ENCODE measurements around the gene IL11. TPM values are rescaled to one million over a fixed set of nuclear protein-coding genes. Genes with fewer than 3 reads are reported as not detected.
"Not testable (repeated sequence)": the region's sequence is repeated elsewhere in the genome, so short reads cannot be mapped to it uniquely, and the experiment has no call there.

IL11 gene
- total RNA-seq, 1 donor from 2014 or later = 10.0 TPM

DNA sequence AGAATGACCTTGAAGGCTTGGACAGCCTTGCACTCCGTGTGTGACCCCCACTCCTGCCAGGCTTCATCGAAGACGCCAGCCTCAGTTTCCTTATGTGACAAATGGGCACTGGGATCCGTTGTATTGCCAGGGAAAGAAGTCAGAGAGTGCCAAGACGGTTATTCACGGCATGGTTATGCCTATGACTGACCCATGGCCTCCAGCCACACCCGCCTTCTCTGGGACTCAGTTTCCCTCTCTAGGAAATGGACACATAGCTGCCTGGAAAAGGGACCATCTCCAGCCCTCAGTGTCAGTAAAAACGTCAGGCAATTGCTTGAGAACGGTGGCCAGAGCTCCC, 38.2 kb upstream of the IL11 start:
- H3K4me3 Mint-ChIP-seq = peak overlapping the region; percentile 88
- TF ChIP-seq, protein P1, sequence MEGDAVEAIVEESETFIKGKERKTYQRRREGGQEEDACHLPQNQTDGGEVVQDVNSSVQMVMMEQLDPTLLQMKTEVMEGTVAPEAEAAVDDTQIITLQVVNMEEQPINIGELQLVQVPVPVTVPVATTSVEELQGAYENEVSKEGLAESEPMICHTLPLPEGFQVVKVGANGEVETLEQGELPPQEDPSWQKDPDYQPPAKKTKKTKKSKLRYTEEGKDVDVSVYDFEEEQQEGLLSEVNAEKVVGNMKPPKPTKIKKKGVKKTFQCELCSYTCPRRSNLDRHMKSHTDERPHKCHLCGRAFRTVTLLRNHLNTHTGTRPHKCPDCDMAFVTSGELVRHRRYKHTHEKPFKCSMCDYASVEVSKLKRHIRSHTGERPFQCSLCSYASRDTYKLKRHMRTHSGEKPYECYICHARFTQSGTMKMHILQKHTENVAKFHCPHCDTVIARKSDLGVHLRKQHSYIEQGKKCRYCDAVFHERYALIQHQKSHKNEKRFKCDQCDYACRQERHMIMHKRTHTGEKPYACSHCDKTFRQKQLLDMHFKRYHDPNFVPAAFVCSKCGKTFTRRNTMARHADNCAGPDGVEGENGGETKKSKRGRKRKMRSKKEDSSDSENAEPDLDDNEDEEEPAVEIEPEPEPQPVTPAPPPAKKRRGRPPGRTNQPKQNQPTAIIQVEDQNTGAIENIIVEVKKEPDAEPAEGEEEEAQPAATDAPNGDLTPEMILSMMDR (IDR thresholded peaks at IDR 0.05; ENCODE audit: unreplicated experiment) = no peak
- peaks cover 14% of the 10 kb centered on the region for H3K36me3 Mint-ChIP-seq
- peaks cover 14% of the 10 kb centered on the region for H3K27me3 Mint-ChIP-seq (ENCODE audit: low read depth)
- DNase-seq (ENCODE audit: low spot score in 2 of 2, unreplicated experiment in 2 of 2) = no peak
- peak overlapping the region; percentile 97 for H3K27ac Mint-ChIP-seq
- H3K4me1 Mint-ChIP-seq = peaks cover 20% of the 10 kb centered on the region
- peaks cover 9% of the 10 kb centered on the region for H3K9me3 Mint-ChIP-seq

DNA sequence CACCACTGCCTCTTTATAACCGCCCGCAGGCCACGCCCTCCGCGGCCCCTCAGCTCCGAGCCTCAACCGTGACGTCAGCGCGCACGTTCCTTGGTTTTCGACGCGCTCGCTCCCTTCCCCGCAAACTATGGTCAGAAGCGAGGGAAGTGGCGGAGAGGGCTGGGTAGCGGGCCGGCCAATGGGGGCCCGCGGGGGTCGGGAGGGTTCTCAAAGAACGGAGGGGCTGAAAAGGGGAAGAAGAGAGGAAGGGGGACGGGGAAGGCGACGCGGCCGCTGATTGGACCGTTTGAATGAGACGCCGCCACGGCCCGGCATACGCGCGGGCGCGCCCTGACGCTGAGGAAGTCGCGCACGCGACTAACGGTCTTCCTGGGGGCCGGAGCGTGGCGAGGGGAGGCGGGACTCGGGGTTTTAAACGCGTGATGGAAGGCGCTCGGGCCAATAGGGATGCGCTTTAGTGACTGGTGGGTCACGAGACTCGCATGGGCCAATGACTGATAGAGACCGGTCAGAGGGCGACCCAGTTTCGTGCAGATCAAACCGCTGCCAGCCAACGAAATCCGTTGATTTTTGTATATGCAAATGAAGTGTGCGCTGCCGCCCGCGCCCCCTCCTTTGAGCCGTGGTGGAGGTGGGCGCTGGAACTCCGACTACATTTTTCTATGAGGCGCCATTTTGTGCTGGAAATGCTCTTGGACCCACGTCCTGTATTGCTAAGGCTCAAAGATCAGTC, 37.7 kb upstream of the IL11 start:
- TF ChIP-seq, protein P1 (IDR thresholded peaks at IDR 0.05; ENCODE audit: unreplicated experiment) = peak; percentile 2
- peak overlapping the region; percentile 97 for H3K27ac Mint-ChIP-seq
- H3K36me3 Mint-ChIP-seq = peaks cover 18% of the 10 kb centered on the region
- H3K27me3 Mint-ChIP-seq (ENCODE audit: low read depth) = peaks cover 11% of the 10 kb centered on the region
- peaks cover 20% of the 10 kb centered on the region for H3K4me1 Mint-ChIP-seq
- DNase-seq (ENCODE audit: low spot score in 2 of 2, unreplicated experiment in 2 of 2) = peak; percentile 97 to 98
- peaks cover 9% of the 10 kb centered on the region for H3K9me3 Mint-ChIP-seq
- H3K4me3 Mint-ChIP-seq = peak overlapping the region; percentile 88

DNA sequence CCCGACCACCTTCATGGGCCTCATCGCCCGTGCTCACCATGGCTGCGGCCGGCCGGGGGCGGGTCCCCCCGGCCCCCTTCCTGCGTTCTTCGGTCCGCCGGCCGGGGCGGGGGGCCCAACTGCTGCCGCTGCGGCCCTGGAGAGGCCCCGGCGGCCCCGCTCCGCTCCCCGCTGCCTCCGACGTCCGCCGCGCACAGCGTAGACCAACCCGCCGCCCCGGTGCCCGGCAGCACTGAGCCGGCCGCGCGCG, 37.2 kb upstream of the IL11 start, which contains the start of gene UBE2S:
Gene UBE2S, minus strand, starts transcription at position 239 of the 250 bp plus-strand sequence. Its CDS starts 199 bp downstream, at position 40.
- Mint-ChIP-seq H3K4me1 (peaks cover 20% of the 10 kb centered on the region), H3K27ac (peak within 1 kb of the TSS; percentile 97), H3K36me3 (peaks cover 19% of the 10 kb centered on the region), H3K27me3 (ENCODE audit: low read depth) (peaks cover 11% of the 10 kb centered on the region), H3K4me3 (peak within 1 kb of the TSS; percentile 88)
- DNase-seq (ENCODE audit: low spot score in 2 of 2, unreplicated experiment in 2 of 2); H3K9me3 Mint-ChIP-seq: not testable (repeated sequence)

DNA sequence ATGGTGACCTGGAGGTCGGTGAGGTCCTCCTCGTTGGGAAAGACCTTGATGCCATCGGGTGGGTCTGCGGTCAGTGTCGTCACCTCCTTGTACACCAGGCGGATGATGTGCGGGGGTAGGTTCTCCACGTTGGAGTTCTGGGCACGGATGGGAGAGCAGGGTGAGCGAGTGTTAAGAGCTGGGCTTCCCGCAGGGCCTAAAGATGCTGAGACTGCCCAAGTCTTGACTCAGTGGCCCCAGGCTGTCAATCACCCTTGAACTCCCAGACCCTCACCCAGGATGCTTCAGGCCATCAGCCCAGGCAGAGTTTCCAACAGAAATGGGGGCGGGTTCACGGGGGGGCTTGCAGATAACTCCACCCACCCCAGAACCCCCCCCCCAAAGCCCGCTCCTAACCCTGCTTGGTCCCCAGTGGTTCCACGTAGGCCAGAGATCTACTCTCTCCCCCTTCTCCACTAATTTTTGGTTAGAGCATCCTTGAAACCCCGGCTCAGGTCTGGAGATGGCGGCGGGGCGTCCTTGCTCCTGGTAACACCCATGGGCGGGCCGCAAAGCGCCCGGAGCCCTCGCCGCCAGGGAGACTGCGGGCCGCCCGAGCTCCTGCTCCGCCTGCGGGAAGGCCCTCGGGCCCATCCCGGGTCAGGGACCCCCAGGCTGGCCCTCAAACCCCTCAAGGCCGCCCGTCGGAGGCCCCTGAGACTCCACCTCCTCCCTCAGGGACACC, 36.7 kb upstream of the IL11 start:
- DNase-seq (ENCODE audit: low spot score in 2 of 2, unreplicated experiment in 2 of 2) = no peak
- peaks cover 19% of the 10 kb centered on the region for H3K36me3 Mint-ChIP-seq
- peaks cover 9% of the 10 kb centered on the region for H3K9me3 Mint-ChIP-seq
- H3K27ac Mint-ChIP-seq = peak overlapping the region; percentile 67
- H3K4me1 Mint-ChIP-seq = peaks cover 20% of the 10 kb centered on the region
- peaks cover 8% of the 10 kb centered on the region for H3K27me3 Mint-ChIP-seq (ENCODE audit: low read depth)
- H3K4me3 Mint-ChIP-seq = peak overlapping the region; percentile 88
- TF ChIP-seq, protein P1 (IDR thresholded peaks at IDR 0.05; ENCODE audit: unreplicated experiment) = no peak

DNA sequence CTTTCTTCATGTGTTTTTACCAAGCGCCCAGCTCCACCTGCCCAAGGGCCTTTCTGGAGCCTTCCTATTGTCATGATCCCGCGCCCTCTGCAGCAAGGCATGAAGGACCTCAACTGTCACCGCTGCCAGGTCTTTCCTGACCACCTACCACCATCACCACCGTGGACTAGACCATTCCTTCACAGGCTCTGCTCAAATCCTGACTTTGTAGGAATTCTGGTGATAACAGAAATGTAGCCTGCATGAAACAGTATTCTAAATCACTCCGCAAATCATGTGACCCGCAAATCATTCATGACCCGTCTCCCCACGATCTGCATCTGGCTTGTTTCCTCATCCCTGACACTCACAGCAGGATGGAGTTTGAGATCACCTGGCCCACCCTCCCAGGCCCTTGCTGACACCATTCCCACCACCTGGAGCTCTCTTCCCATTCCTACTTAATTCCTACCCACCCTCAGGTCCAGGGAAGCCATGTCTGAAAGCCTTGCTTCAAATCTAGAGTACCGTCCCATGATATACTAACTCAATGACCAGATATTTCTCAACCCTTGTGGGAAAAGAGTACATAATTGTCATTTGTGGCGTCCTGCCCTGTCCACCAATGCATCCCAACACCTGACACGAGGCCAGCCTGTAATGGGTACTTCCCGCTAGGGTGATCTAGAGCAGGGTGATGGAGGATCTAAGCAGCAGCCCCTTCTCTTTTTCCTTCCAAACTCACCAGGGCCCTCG, 36.0 kb upstream of the IL11 start:
- Mint-ChIP-seq H3K4me1 (peaks cover 20% of the 10 kb centered on the region), H3K4me3 (peak overlapping the region; percentile 88), H3K27ac (peak overlapping the region; percentile 67), H3K36me3 (peaks cover 22% of the 10 kb centered on the region), H3K9me3 (peaks cover 9% of the 10 kb centered on the region), H3K27me3 (ENCODE audit: low read depth) (peaks cover 5% of the 10 kb centered on the region)
- TF ChIP-seq, protein P1 (IDR thresholded peaks at IDR 0.05; ENCODE audit: unreplicated experiment) = no peak
- DNase-seq (ENCODE audit: low spot score in 2 of 2, unreplicated experiment in 2 of 2) = no peak

DNA sequence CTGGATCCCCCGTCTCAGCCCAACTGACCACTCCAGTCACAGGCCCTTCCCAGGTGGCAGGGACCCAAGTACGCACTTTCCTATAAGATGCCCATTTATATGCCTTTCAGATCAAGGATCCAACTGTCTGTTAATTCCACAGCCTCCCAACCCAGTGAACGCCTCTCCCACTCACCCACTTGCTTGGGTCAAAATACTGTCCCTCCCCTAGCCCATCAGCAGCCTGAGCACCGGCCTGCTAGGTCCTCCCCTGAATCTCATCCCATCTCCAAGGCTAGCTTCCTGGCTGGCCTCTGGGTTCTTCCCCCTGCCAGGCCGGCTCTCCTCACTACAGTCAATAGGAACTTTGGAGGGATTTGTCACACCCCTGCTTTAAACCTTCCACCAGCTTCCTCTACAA, 35.4 kb upstream of the IL11 start:
- H3K27me3 Mint-ChIP-seq (ENCODE audit: low read depth) = peaks cover 3% of the 10 kb centered on the region
- H3K9me3 Mint-ChIP-seq = peaks cover 9% of the 10 kb centered on the region
- H3K4me3 Mint-ChIP-seq = peak overlapping the region; percentile 88
- peaks cover 25% of the 10 kb centered on the region for H3K36me3 Mint-ChIP-seq
- peaks cover 20% of the 10 kb centered on the region for H3K4me1 Mint-ChIP-seq
- H3K27ac Mint-ChIP-seq = peak overlapping the region; percentile 51
- TF ChIP-seq, protein P1 (IDR thresholded peaks at IDR 0.05; ENCODE audit: unreplicated experiment) = no peak
- no peak for DNase-seq (ENCODE audit: low spot score in 2 of 2, unreplicated experiment in 2 of 2)
